Measurements from ENCODE around the gene CDH23. TPM values are rescaled to one million over a fixed set of nuclear protein-coding genes. Genes with fewer than 3 reads are reported as not detected.
A peak's percentile ranks its signal among the peaks of the same experiment; 100 is the strongest.

Gene CDH23
- total RNA-seq, 2 experiments from 2014 or later = 4.6 to 5.2 TPM

GRCh38 chr10:71747039-71747531 is 350.4 kb downstream of the CDH23 start:
- no peaks in the 10 kb centered on the region for H3K9me3 ChIP-seq (ENCODE audit: control insufficient read depth in 1 of 2, insufficient read depth in 1 of 2, low read length in 2 of 2)
- intact Hi-C loops (cut with DNase I, micrococcal nuclease) = no loop called here
- peaks cover 25% of the 10 kb centered on the region for H3K36me3 ChIP-seq (ENCODE audit: insufficient read depth, low read length)
- Mint-ChIP-seq H3K9me3 (no peaks in the 10 kb centered on the region), H3K4me1 (ENCODE audit: low read depth) (peaks cover 97% of the 10 kb centered on the region), H3K36me3 (ENCODE audit: low read depth) (peaks cover 32% of the 10 kb centered on the region), H3K27me3 (no peaks in the 10 kb centered on the region), H3K27ac (peak overlapping the region; percentile 96), H3K4me3 (peak overlapping the region; percentile 62)
- ChIA-PET POLR2A (interaction anchor here (1.2 to 19.3 kb wide), 5 partner anchors 10 to 52 kb away, joined by 3 to 416 read pairs (median 20); partner anchors contain the start of gene VSIR), CTCF (interaction anchor here (0.9 to 4.8 kb wide), 4 partner anchors 10 to 39 kb away, joined by 3 to 27 read pairs (median 4); partner anchors contain the start of gene VSIR)
- peak overlapping the region; percentile 74 to 75 for H3K27ac ChIP-seq (ENCODE audit: low read depth in 1 of 2, low read length in 2 of 2)
- no peaks in the 10 kb centered on the region for H3K27me3 ChIP-seq (ENCODE audit: control insufficient read depth in 1 of 2, insufficient read depth in 2 of 2, low read length in 2 of 2)
- DNase-seq (no peak), ATAC-seq (ENCODE audit: poor library complexity) (no peak)
- no peak overlapping the region for H3K4me3 ChIP-seq (ENCODE audit: low read length)
- peaks cover 100% of the 10 kb centered on the region for H3K4me1 ChIP-seq (ENCODE audit: insufficient read depth, low read length)
- TF ChIP-seq, protein P1, sequence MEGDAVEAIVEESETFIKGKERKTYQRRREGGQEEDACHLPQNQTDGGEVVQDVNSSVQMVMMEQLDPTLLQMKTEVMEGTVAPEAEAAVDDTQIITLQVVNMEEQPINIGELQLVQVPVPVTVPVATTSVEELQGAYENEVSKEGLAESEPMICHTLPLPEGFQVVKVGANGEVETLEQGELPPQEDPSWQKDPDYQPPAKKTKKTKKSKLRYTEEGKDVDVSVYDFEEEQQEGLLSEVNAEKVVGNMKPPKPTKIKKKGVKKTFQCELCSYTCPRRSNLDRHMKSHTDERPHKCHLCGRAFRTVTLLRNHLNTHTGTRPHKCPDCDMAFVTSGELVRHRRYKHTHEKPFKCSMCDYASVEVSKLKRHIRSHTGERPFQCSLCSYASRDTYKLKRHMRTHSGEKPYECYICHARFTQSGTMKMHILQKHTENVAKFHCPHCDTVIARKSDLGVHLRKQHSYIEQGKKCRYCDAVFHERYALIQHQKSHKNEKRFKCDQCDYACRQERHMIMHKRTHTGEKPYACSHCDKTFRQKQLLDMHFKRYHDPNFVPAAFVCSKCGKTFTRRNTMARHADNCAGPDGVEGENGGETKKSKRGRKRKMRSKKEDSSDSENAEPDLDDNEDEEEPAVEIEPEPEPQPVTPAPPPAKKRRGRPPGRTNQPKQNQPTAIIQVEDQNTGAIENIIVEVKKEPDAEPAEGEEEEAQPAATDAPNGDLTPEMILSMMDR (IDR thresholded peaks at IDR 0.05) = no peak

DNA sequence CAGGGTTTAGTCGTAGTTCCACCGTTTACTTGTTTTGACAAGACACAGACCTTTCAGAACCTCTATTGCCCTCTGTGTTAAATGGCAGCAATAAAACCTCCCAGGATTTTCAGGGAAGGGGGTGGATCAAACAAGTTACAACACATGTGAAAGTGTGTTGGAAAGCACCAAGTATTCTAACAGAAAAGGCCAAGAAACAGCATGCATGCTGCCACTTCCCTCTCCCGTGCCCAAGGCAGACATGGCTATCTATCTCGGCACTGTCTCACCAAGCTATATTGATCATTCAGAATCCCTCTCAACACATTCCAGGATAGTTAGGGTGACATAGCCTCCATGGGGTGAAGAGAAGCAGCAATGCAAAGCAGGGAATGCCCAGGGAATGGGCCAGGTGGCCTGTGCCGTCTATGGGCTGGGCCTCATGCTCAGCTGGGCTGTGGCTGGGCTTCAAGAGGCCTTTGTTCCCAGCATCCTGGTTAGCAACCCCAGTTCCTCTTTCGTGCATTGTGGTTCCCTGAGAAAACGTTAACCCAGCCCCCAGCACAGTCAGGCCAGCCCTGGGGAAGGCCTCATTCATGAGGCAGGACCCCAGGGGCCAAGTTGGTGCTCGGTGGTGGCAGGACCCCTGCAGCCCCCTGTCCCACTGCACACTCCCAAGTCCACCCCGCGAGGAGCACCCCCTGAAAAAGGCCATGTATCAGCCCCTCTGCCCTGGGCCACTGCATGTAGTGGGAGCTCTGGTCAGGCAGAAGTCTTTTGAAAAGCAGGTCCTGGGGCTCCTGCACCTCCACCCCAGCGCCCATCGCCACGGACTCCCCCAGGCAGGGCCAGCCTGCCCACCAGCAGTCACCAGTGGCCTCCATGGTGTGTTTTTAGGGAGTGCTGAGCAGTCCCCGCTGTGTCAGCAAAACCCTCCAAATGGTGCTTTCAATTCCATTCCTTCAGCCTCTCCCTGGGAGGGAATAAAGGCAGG is 351.1 kb downstream of the CDH23 start:
- Histone ChIP-seq H3K27me3 (ENCODE audit: control insufficient read depth in 1 of 2, insufficient read depth in 2 of 2, low read length in 2 of 2) (no peaks in the 10 kb centered on the region), H3K27ac (ENCODE audit: low read depth in 1 of 2, low read length in 2 of 2) (peak overlapping the region; percentile 74 to 75), H3K36me3 (ENCODE audit: insufficient read depth, low read length) (peaks cover 32% of the 10 kb centered on the region), H3K9me3 (ENCODE audit: control insufficient read depth in 1 of 2, insufficient read depth in 1 of 2, low read length in 2 of 2) (no peaks in the 10 kb centered on the region), H3K4me1 (ENCODE audit: insufficient read depth, low read length) (peaks cover 100% of the 10 kb centered on the region), H3K4me3 (ENCODE audit: low read length) (no peak overlapping the region)
- Mint-ChIP-seq H3K27ac (peak overlapping the region; percentile 96), H3K4me3 (peak overlapping the region; percentile 62), H3K4me1 (ENCODE audit: low read depth) (peaks cover 97% of the 10 kb centered on the region), H3K9me3 (no peaks in the 10 kb centered on the region), H3K36me3 (ENCODE audit: low read depth) (peaks cover 39% of the 10 kb centered on the region), H3K27me3 (no peaks in the 10 kb centered on the region)
- TF ChIP-seq, protein P1 (IDR thresholded peaks at IDR 0.05) = no peak
- ATAC-seq (ENCODE audit: poor library complexity) (no peak), DNase-seq (peak in 3 of 14 experiments; percentile 37 to 57 (median 56))
- POLR2A ChIA-PET = interaction anchor here (0.9 to 19.3 kb wide), 15 partner anchors 7 to 371 kb away, joined by 3 to 416 read pairs (median 10); partner anchors contain the start of genes PSAP and VSIR
- CTCF ChIA-PET = interaction anchor here (0.9 to 4.8 kb wide), 10 partner anchors 10 to 40 kb away, joined by 3 to 27 read pairs (median 4); partner anchors contain the start of gene VSIR
- intact Hi-C loops (cut with DNase I, micrococcal nuclease) = loop anchor here (1.0 to 2.0 kb wide), 4 partner anchors 9 to 25 kb away; partner anchors contain the start of gene VSIR (in 2 of the 2)

DNA sequence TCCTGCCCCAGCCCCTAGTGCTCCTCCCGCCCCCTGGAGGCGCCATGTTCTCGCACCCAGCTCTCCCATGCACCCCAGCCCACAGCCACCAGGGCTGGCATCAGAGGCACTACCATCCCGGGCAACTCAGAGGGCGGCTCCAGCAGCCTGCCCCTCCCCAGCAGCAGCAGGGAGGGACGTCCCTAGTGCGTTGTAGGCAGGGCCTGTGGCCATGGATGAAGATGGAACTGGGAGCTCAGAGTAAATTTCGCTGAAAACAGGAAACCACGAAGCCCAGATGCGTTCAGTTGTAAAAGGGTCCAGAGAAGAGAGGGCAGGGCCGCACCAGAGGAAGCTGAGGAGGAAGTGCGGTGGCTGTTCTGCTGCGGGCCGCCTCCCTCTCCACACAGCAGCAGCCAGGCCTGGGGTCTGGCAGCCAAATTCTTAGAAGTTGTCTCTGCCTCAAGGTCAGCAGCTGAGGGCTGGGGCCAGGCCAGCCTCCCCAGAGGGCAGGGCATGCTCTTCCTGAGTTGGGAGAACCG is 352.0 kb downstream of the CDH23 start:
- Histone ChIP-seq H3K9me3 (ENCODE audit: control insufficient read depth in 1 of 2, insufficient read depth in 1 of 2, low read length in 2 of 2) (no peaks in the 10 kb centered on the region), H3K4me1 (ENCODE audit: insufficient read depth, low read length) (peaks cover 100% of the 10 kb centered on the region), H3K27me3 (ENCODE audit: control insufficient read depth in 1 of 2, insufficient read depth in 2 of 2, low read length in 2 of 2) (no peaks in the 10 kb centered on the region), H3K36me3 (ENCODE audit: insufficient read depth, low read length) (peaks cover 41% of the 10 kb centered on the region), H3K27ac (ENCODE audit: low read depth in 1 of 2, low read length in 2 of 2) (peak overlapping the region; percentile 74 to 75), H3K4me3 (ENCODE audit: low read length) (no peak overlapping the region)
- ChIA-PET CTCF (interaction anchor here (0.9 to 4.8 kb wide), 8 partner anchors 13 to 41 kb away, joined by 3 to 27 read pairs (median 4); partner anchors contain the start of gene VSIR), POLR2A (interaction anchor here (0.7 to 19.3 kb wide), 17 partner anchors 8 to 372 kb away, joined by 3 to 416 read pairs (median 6); partner anchors contain the start of genes PSAP and VSIR)
- ATAC-seq (ENCODE audit: poor library complexity) (peak; percentile 92), DNase-seq (peak; percentile 59 to 94 (median 74))
- TF ChIP-seq, protein P1 (IDR thresholded peaks at IDR 0.05) = peak; percentile 47
- no peaks in the 10 kb centered on the region for H3K9me3 Mint-ChIP-seq
- H3K27me3 Mint-ChIP-seq = no peaks in the 10 kb centered on the region
- peaks cover 97% of the 10 kb centered on the region for H3K4me1 Mint-ChIP-seq (ENCODE audit: low read depth)
- peak overlapping the region; percentile 96 for H3K27ac Mint-ChIP-seq
- H3K4me3 Mint-ChIP-seq = peak overlapping the region; percentile 75
- intact Hi-C loops (cut with DNase I, micrococcal nuclease) = loop anchor here (1.0 to 2.0 kb wide), 4 partner anchors 9 to 24 kb away; partner anchors contain the start of gene VSIR (in 2 of the 2)
- H3K36me3 Mint-ChIP-seq (ENCODE audit: low read depth) = peaks cover 48% of the 10 kb centered on the region
